HepG2 (cell line): ENCODE measurements around the gene CBFA2T2. TPM values are rescaled to one million over a fixed set of nuclear protein-coding genes. Genes with fewer than 3 reads are reported as not detected.

Source experiments
- CCDC6 ChIP-seq: sonication (generic); formaldehyde crosslinking; IDR thresholded peaks from 2 replicates; pipeline ENCODE4 v1.8.1; 2022; ENCODE audit warnings: mild to moderate bottlenecking, missing genetic modification reagents, moderate library complexity
- CREB1 ChIP-seq, 2 experiments: fragments of 450-650 bp in 1 of 2; IDR thresholded peaks; 2 replicates each; pipeline ENCODE4 v1.6.1; 2016 to 2017; ENCODE audit warnings: control low read depth in 1 of 2, mild to moderate bottlenecking in 1 of 2, missing compliant biosample characterization in 1 of 2, missing genetic modification characterization in 1 of 2
- HDAC6 ChIP-seq: fragments of 200-600 bp; sonication (generic); IDR thresholded peaks from 2 replicates; pipeline ENCODE4 v1.7.0; 2017; ENCODE audit warnings: mild to moderate bottlenecking, antibody characterized with exemption, low read length, low read depth
- HNRNPL ChIP-seq: fragments of 200-400 bp; formaldehyde crosslinking; IDR thresholded peaks from 2 replicates; pipeline ENCODE4 v1.6.1; 2017; ENCODE audit warnings: mild to moderate bottlenecking, low read depth, low read length
- KAT8 ChIP-seq: IDR thresholded peaks from 2 replicates; pipeline ENCODE4 v1.6.1; 2016; ENCODE audit warnings: missing genetic modification reagents, missing compliant biosample characterization
- NCOR1 ChIP-seq: fragments of 200-600 bp; sonication (generic); IDR thresholded peaks from 2 replicates; pipeline ENCODE4 v1.7.0; 2017; ENCODE audit warnings: antibody characterized with exemption, low read length, borderline replicate concordance
- POLR2A ChIP-seq, 2 experiments: IDR thresholded peaks; 2 replicates each; pipeline ENCODE4 v1.6.1; 2011; ENCODE audit warnings: low read depth in 2 of 2, low read length in 2 of 2, mild to moderate bottlenecking in 1 of 2, moderate library complexity in 1 of 2; ENCODE audit not compliant: insufficient read depth in 1 of 2
- RCOR2 ChIP-seq: IDR thresholded peaks from 2 replicates; pipeline ENCODE4 v1.6.1; 2016; ENCODE audit warnings: missing biosample characterization, missing genetic modification reagents
- TARDBP ChIP-seq: sonication (generic); formaldehyde crosslinking; IDR thresholded peaks from 2 replicates; pipeline ENCODE4 v1.8.0; 2022; ENCODE audit warnings: mild to moderate bottlenecking, missing genetic modification reagents
- TBP ChIP-seq: sonication (generic); formaldehyde crosslinking; IDR thresholded peaks from 2 replicates; pipeline ENCODE4 v1.5.0; 2020; ENCODE audit warnings: missing genetic modification reagents
- TP53 ChIP-seq: sonication (generic); formaldehyde crosslinking; conservative IDR thresholded peaks from 2 replicates; pipeline ENCODE4 v1.4.0; 2020; ENCODE audit warnings: missing genetic modification reagents
- U2AF2 ChIP-seq: fragments of 200-400 bp; formaldehyde crosslinking; IDR thresholded peaks from 2 replicates; pipeline ENCODE4 v1.6.1; 2017; ENCODE audit warnings: low read depth, mild to moderate bottlenecking, low read length
- ZNF124 ChIP-seq: sonication (generic); formaldehyde crosslinking; IDR thresholded peaks from 2 replicates; pipeline ENCODE4 v1.4.0; 2020; ENCODE audit warnings: missing genetic modification reagents
- ZNF160 ChIP-seq: sonication (generic); formaldehyde crosslinking; IDR thresholded peaks from 2 replicates; pipeline ENCODE4 v1.8.0; 2022; ENCODE audit warnings: mild to moderate bottlenecking, inconsistent platforms, missing genetic modification reagents
- ZNF17 ChIP-seq: sonication (generic); formaldehyde crosslinking; IDR thresholded peaks from 2 replicates; pipeline ENCODE4 v1.5.0; 2020; ENCODE audit warnings: mild to moderate bottlenecking, missing genetic modification reagents
- ZNF350 ChIP-seq: sonication (generic); formaldehyde crosslinking; IDR thresholded peaks from 2 replicates; pipeline ENCODE4 v1.4.0; 2020; ENCODE audit warnings: mild to moderate bottlenecking, low read depth, missing genetic modification reagents, borderline replicate concordance
- ZNF549 ChIP-seq: sonication (generic); formaldehyde crosslinking; IDR thresholded peaks from 2 replicates; pipeline ENCODE4 v1.5.0; 2020; ENCODE audit warnings: missing genetic modification reagents
- ZNF878 ChIP-seq: sonication (generic); formaldehyde crosslinking; IDR thresholded peaks from 2 replicates; pipeline ENCODE4 v1.8.1; 2023; ENCODE audit warnings: mild to moderate bottlenecking, missing genetic modification reagents, moderate library complexity
- polyA plus RNA-seq, 8 experiments: library from polyadenylated mRNA; depleted of rRNA in 3 of 8; stranded (reverse) in 7 of 8; unstranded in 1 of 8; fragments of >200 nt; fragmentation: Illumina TruSeq in 4 of 8; extraction: Trizol in 4 of 8; gene quantifications; 2 replicates each; pipeline versions ENCODE4 v1.2.1 to v1.2.3, GENCODE V29; 2011 to 2016; ENCODE audit warnings: low read depth in 4 of 8, missing spikeins in 1 of 8, mixed read lengths in 1 of 8; ENCODE audit not compliant: insufficient read depth in 1 of 8
- total RNA-seq, 5 experiments: library from RNA; depleted of rRNA; stranded (reverse); fragments of >200 nt; fragmentation: Illumina TruSeq; extraction: Trizol; gene quantifications; 2 replicates each; pipeline ENCODE4 v1.2.3, GENCODE V29; 2016; ENCODE audit warnings: low read depth in 1 of 5
- TF ChIP-seq, protein P1 (sequence below): sonication (generic); formaldehyde crosslinking; IDR thresholded peaks from 2 replicates; pipeline ENCODE4 v1.5.1; 2020; ENCODE audit warnings: mild to moderate bottlenecking, missing genetic modification reagents, moderate library complexity
- TF ChIP-seq, protein P2 (sequence below): sonication (generic); formaldehyde crosslinking; IDR thresholded peaks from 2 replicates; pipeline ENCODE4 v1.5.1; 2020; ENCODE audit warnings: missing genetic modification reagents, mild to moderate bottlenecking, borderline replicate concordance
- TF ChIP-seq, protein P3 (sequence below): sonication (generic); formaldehyde crosslinking; IDR thresholded peaks from 2 replicates; pipeline ENCODE4 v1.5.0; 2020; ENCODE audit warnings: mild to moderate bottlenecking, missing genetic modification reagents
- TF ChIP-seq, protein P4 (sequence below): sonication (generic); formaldehyde crosslinking; IDR thresholded peaks from 2 replicates; pipeline ENCODE4 v1.4.0; 2020; ENCODE audit warnings: missing genetic modification reagents, low read depth, mild to moderate bottlenecking, borderline replicate concordance

Gene CBFA2T2
- total and polyA plus RNA-seq, 2 of the 13 experiments (the other 11 are each of a cell fraction or from before 2014, with no cell fraction given) = 6.3 to 21.2 TPM

DNA sequence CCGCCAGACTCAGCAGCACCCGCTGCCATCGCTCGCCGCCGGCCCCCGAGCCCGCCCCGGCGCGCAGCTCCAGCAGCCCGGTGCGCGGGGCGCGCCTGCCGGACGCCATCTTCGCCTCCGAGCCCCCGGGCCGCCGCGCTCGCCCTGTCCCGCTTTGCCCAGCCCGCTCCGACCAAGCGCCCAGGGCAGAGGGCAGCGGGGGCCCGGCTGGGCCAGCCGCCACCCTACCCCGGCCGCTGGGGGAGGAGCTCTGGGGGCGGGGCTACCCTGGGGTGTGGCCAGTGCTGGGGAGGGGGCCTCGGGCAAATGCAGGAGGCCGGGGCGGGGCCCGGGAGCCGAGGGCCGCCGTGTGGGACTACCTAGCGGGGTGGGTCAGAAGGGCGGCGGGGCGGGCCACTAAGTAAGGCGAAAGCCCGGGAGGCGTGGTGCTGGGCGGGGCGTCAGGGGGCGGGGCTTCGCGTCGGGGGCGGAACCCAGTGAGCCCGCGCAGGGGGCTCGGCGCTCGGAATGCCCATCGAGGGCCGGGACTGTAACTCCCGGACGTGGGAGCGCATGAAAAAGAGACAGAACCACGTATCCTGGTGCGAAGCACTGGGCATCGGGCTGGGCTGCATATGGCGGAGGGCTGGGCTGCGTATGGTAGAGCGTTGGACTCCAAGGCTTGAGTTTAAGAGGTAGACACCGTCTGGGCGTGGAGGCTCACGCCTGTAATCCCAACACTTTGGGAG is 46.2 kb upstream of the CBFA2T2 start, which contains the start of gene SNTA1 (continued):
- TF ChIP-seq, protein P1, sequence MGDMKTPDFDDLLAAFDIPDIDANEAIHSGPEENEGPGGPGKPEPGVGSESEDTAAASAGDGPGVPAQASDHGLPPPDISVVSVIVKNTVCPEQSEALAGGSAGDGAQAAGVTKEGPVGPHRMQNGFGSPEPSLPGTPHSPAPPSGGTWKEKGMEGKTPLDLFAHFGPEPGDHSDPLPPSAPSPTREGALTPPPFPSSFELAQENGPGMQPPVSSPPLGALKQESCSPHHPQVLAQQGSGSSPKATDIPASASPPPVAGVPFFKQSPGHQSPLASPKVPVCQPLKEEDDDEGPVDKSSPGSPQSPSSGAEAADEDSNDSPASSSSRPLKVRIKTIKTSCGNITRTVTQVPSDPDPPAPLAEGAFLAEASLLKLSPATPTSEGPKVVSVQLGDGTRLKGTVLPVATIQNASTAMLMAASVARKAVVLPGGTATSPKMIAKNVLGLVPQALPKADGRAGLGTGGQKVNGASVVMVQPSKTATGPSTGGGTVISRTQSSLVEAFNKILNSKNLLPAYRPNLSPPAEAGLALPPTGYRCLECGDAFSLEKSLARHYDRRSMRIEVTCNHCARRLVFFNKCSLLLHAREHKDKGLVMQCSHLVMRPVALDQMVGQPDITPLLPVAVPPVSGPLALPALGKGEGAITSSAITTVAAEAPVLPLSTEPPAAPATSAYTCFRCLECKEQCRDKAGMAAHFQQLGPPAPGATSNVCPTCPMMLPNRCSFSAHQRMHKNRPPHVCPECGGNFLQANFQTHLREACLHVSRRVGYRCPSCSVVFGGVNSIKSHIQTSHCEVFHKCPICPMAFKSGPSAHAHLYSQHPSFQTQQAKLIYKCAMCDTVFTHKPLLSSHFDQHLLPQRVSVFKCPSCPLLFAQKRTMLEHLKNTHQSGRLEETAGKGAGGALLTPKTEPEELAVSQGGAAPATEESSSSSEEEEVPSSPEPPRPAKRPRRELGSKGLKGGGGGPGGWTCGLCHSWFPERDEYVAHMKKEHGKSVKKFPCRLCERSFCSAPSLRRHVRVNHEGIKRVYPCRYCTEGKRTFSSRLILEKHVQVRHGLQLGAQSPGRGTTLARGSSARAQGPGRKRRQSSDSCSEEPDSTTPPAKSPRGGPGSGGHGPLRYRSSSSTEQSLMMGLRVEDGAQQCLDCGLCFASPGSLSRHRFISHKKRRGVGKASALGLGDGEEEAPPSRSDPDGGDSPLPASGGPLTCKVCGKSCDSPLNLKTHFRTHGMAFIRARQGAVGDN (CRISPR knock-in tag) = peak; percentile 75
- TF ChIP-seq, protein P2, sequence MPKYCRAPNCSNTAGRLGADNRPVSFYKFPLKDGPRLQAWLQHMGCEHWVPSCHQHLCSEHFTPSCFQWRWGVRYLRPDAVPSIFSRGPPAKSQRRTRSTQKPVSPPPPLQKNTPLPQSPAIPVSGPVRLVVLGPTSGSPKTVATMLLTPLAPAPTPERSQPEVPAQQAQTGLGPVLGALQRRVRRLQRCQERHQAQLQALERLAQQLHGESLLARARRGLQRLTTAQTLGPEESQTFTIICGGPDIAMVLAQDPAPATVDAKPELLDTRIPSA (CRISPR knock-in tag) = no peak
- TF ChIP-seq KAT8 (CRISPR knock-in tag) (no peak; the same call in 1 of the 2 replicates), TBP (CRISPR knock-in tag) (no peak), NCOR1 (no peak), CREB1 (IDR thresholded peaks at IDR 0.05) (0 out of 2 replicates have a peak, but pooled peaks have one; percentile 5), CREB1 (CRISPR knock-in tag; IDR thresholded peaks at IDR 0.05) (no peak), ZNF160 (CRISPR knock-in tag) (no peak), CCDC6 (CRISPR knock-in tag) (peak; percentile 75; the same call in 1 of the 2 replicates), RCOR2 (CRISPR knock-in tag) (peak; percentile 45; the same call in 1 of the 2 replicates), POLR2A (IDR thresholded peaks at IDR 0.05; ENCODE audit: insufficient read depth in 1 of 2, low read depth in 2 of 2, low read length in 2 of 2) (no peak; a peak in 1 of 4 replicates), ZNF124 (CRISPR knock-in tag) (no peak), HDAC6 (no peak), HNRNPL (peak; percentile 77; the same call in 1 of the 2 replicates), TP53 (no peak), U2AF2 (no peak), ZNF878 (CRISPR knock-in tag) (no peak), ZNF17 (CRISPR knock-in tag) (no peak), TARDBP (CRISPR knock-in tag) (peak; percentile 15; the same call in 1 of the 2 replicates), ZNF549 (CRISPR knock-in tag) (no peak), ZNF350 (CRISPR knock-in tag) (no peak; the same call in 1 of the 2 replicates)
- TF ChIP-seq, protein P3, sequence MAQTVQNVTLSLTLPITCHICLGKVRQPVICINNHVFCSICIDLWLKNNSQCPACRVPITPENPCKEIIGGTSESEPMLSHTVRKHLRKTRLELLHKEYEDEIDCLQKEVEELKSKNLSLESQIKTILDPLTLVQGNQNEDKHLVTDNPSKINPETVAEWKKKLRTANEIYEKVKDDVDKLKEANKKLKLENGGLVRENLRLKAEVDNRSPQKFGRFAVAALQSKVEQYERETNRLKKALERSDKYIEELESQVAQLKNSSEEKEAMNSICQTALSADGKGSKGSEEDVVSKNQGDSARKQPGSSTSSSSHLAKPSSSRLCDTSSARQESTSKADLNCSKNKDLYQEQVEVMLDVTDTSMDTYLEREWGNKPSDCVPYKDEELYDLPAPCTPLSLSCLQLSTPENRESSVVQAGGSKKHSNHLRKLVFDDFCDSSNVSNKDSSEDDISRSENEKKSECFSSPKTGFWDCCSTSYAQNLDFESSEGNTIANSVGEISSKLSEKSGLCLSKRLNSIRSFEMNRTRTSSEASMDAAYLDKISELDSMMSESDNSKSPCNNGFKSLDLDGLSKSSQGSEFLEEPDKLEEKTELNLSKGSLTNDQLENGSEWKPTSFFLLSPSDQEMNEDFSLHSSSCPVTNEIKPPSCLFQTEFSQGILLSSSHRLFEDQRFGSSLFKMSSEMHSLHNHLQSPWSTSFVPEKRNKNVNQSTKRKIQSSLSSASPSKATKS (CRISPR knock-in tag) = no peak
- TF ChIP-seq, protein P4, sequence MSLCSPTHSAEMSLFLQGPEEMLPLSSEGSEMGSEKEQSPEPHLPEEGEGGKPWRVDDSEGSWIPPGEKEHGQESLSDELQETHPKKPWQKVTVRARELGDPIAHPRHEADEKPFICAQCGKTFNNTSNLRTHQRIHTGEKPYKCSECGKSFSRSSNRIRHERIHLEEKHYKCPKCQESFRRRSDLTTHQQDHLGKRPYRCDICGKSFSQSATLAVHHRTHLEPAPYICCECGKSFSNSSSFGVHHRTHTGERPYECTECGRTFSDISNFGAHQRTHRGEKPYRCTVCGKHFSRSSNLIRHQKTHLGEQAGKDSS = peak; percentile 46; the same call in 1 of the 2 replicates
